Stimulated activated CD4-positive, alpha-beta T cell treated with anti-CD3 and anti-CD28 coated beads, TNF-alpha, amount 100 ng/mL, for 48 hours (primary cell): Measurements from ENCODE around the gene ALPK1.
"Not testable (repeated sequence)": the region's sequence is repeated elsewhere in the genome, so short reads cannot be mapped to it uniquely, and the experiment has no call there.

Experiments used
- DNase-seq, 3 donors: peaks; one replicate each; pipeline ENCODE4 v3.0.0-alpha.2; 2020; ENCODE audit warnings: low read depth in 3 of 3

ALPK1 gene

GRCh38 chr4:112451831-112452230 is 154.7 kb downstream of the ALPK1 start:
- no peak for DNase-seq

- no peak for DNase-seq
Measured at GRCh38 chr4:112453321-112453720, 156.2 kb downstream of the ALPK1 start.

GRCh38 chr4:112472318-112472717 is 175.1 kb downstream of the ALPK1 start:
- DNase-seq, result no peak

- no peak for DNase-seq
Measured at GRCh38 chr4:112473985-112474384, 176.8 kb downstream of the ALPK1 start.

GRCh38 chr4:112485930-112486329 is 188.8 kb downstream of the ALPK1 start:
- no peak for DNase-seq

GRCh38 chr4:112490808-112491207 is 193.6 kb downstream of the ALPK1 start:
- DNase-seq, result not testable (repeated sequence)
